GM18951 (cell line): ENCODE data around the gene RASSF7.

Experiments
- POLR2A ChIP-seq: IDR thresholded peaks from 4 replicates; pipeline ENCODE4 v1.6.1; 2011; ENCODE audit warnings: mild to moderate bottlenecking; ENCODE audit not compliant: insufficient read length, insufficient read depth; ENCODE audit errors: extremely low read depth
- in situ Hi-C: fragments of 300-500 bp; cut with MboI; formaldehyde crosslinking; loops from one replicate; pipeline ENCODE4 v1.12.0; 2022; ENCODE audit warnings: low sequenced_read_pairs, mixed read lengths, inconsistent platforms; ENCODE audit not compliant: unreplicated experiment

The RASSF7 gene

DNA sequence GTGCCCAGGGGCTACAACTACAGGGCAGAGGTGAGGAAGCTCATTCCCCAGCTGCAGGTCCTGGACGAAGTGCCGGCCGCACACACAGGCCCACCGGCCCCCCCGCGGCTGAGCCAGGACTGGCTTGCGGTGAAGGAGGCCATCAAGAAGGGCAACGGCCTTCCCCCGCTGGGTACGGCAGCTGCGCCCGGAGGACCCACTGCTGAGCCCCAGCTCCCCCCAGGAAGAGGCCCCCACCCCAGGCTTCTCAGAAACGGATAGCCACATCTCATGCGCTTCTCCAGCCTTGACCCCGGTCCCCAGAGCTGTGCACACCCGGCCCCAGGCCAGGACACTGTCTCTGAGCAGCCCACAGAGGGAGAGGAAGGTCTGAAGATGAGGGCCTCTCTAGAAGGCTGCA, 9.6 kb upstream of the RASSF7 start:
- in situ Hi-C loops: no loop called here
- no peak for TF ChIP-seq POLR2A

DNA sequence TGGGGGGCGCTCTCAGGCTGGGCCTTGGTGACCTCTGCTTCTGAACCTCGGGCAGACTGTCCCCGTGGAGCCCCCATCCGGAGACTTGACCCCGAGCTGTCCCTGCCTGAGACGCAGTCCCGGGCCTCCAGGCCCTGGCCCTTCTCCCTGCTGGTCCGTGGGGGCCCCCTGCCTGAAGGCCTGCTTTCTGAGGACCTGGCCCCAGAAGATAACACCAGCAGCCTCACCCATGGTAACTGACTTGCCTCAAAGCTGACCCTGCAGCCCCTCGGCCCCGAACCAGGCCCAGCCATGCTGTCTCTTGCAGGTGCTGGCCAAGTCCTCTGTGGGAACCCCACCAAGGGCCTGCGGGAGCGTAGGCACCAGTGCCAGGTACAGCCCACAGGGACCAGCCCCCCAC, 9.2 kb upstream of the RASSF7 start:
- in situ Hi-C loops: no loop called here
- TF ChIP-seq POLR2A: no peak

DNA sequence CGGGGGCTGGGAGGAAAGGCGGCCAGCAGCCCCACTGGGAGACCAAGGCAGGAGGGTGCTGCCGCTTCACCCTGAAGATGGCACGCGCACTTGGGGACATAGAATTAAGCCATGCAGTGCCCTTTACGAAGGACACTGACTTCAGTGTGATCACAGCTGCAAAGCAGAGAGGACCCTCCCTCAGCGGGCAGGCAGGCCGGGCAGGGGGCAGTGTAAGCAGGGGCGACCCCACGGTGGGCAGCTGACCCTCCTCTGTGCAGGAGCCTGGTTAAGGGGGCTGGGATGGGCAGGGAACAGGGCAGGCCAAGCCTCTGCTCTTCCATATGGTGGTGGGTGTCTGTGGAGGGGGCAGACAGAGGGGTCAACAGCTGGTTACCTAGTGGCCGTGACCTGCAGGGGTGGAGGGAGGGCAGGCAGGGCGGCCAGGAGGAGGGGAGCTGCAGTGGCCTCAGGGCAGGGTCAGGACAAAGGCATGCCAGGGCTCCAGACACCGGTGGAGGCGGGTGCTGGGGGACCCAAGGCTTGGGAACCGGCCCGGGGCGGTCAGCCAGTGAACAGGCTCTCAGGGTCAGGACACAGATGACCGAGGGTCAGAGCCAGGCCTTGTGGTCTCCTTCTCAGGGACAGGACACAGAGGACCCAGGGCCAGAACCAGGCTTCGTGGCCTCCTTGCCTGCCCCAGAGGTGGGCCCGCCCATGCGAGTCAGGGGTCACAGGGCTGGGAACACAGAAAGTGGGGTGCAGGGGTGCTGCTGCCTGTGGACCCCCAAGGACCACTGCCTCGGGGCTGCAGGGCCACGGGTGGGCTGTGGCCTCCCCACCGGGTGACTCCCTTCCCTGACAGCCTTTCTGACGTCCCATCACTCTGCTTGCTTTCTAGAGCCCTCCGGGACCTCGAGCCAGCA, 7.4 kb upstream of the RASSF7 start:
- in situ Hi-C loops: no loop called here

DNA sequence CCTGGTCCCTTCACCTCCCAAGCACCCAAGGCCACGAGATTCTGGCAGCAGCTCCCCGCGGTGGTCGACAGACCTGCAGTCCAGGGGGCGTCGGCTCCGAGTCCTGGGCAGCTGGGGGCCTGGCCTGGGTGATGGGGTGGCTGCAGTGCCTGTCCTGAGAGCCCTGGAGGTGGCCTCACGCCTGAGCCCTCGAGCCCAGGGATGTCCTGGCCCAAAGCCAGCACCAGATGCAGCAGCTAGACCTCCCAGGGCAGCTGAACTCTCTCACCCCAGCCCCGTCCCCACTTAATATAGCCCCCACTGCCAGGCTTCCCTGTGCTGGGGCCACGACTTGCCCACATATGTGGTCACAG, 6.8 kb upstream of the RASSF7 start:
- in situ Hi-C loops: no loop called here

More for the DNA sequence above, 7.4 kb upstream of the RASSF7 start:
- no peak for TF ChIP-seq POLR2A

DNA sequence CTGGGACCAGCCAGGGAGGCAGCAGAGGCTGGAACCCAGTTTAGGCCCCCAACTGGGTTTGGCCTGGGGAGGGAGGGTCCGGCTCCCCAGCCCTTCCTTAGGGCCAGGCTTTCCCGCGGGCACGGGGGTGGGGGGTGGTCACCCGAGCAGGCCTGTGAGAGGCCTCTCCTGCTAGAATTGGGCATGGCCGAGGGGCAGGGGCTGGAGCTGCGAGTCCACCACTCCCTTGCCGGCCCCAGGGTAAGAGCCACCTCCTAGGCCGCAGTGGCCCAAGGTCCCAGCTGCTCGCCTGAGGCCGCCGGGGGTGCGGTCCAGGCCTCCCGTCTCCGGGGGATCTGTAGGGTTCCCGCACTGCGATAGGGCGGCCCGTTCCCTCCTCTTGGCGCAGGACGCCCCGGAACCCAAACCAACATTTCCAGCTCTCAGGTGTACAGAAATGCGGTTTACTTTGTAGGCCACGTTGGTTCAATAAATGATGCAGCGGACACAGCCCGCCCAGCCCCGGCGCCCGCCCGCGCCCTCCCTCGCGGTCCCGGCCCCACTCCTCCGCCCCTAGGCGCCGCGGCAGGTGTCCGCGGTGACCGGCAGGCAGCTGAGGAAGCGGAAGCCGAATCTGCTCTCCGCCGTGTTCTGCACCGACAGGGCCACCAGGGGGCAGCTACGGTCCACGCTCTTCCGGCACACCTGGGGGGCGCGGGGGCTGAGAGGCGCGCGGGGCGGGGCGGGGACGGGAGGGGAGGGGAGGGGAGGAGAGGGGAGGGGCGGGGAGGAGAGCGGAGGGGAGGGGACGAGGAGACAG, 6.1 kb upstream of the RASSF7 start:
- TF ChIP-seq POLR2A: no peak
- in situ Hi-C loops: no loop called here

More for the DNA sequence above, 6.8 kb upstream of the RASSF7 start:
- no peak for TF ChIP-seq POLR2A

DNA sequence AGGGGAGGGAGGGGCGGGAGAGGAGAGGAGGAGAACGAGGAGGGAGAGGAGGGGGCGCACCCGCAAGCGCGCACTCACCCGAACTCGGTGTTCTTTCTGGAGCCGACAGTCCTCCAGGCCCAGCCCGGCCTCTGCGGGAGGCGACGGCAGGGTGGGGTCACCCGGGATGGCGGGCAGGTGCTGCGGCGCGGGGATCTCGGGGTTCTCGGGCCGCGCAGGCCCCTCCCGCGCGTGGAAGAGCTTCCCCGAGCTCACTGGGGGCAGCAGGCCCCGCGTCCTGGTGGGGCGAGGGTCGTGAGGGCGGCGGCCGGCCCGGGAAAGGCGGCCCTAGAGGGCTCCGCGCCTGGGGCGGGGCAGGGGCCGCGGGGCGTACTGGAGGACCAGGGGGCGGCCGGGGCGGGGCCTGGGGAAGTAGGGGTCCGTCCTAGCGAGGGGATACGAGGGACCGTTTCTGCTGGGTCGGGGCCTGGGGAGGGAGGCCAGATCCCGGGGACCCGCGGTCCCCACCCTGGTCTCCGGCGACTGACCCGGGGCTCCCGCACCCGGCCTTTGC, 5.5 kb upstream of the RASSF7 start:
- TF ChIP-seq POLR2A: no peak
- in situ Hi-C loops: no loop called here

DNA sequence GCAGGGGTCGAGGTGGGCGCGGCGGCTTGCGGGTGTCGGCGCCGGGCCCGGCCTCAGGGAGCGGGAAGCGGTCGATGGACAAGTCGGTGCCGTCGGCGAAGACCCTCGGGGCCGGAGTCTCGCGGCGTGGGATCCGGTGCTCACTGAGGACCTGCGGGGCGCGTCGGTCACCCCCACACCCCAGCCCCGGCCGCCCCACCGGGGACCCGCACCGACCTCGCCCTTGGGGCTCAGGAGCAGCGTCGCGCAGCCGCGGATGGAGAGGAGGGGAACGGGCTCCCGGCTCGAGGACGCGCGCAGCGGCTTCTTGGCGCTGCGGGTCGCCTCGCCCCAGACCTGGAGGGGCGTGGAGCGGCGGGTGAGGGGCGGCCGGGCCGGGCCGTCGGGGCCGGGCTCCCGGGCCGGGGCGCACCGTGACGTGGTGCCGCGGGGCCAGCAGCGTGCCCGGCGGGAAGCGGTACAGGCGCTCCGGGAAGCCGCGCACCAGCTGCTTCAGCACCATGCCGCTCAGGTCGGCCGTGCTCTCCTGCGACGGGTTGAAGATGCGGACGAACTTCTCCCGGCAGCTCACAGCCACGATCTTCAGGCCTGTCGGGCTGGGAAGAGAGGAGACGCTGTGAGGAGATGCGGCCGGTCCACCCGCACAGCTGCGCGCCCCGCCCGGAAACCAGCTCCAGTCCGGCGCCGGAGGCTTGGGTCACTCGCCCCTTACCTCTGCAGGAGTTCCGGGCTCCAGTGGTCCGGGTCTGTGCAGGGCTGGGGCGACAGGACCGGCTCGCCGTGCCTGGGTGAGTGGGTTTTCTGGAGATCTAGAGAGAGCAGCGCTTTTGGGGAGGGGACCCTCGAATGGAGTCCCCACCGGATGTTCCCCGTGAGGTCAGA, 4.7 kb upstream of the RASSF7 start:
- in situ Hi-C loops: no loop called here
- TF ChIP-seq POLR2A: no peak

DNA sequence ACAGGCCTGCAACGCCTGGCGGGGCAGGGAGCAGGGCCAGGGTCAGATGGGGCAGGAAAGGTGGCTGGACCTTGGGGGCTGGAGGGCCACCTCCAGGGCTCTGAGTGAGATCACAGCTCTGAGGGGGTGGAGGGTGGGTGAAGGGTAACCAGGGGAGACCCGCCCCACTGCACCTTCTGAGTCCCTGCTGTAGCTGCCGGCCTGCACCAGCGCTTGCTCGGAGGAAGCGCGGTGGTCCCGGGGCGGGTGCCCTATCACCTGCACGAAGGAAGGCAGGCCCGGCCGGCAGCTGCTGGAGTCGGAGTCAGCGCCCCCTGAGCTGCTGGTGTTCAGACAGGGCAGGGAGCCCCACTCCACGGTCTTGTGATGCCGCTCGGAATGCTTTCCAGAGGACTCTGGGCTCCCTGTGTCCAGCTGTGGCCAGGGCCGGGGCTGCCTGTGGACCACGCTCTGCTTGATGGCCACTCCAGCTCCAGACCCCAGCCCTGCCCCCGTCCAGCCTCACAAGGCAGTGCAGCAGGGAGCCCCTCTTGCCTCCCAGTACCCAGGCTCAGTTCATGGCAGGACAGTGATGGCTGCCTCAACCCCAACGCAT, 4.0 kb upstream of the RASSF7 start:
- in situ Hi-C loops: no loop called here

DNA sequence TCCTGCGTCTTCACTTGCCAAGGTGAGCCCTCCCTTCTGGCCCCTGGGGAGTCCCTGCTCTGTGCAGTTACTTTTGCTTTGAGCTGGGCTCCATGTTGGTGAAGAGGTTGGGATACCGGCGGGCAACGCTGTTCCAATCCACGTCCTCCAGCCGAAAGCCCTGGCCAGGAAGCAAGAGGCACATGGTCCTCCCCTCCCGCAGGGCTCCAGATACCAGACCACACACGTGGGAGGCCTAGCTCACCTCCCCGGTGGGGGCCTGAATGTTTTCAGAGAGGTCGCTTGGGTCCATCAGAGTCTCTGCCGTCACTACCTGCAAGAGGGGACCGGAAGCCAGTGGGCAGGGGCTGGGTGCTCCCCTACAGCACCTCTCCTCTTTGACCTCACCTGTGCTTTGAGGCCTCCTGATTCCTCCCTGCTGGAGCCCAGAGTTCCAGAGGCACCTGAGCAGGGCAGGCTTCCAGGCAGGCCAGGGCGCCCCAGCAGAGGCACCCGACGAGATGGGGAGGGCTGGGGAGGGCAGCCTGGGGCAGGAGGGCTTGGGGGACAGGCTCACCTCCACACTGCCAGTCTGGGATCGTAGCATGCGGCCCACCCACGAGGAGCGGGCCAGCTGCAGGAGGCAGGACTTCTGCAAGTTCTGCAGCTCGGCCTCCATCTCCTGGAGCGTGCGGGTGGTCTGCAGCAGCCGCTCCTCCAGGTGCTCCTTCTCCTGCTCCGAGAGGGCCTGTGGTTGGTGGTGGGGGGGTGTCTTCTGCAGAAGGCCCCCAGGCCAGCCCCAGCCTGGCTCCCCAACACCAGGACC, 3.2 kb upstream of the RASSF7 start:
- in situ Hi-C loops: no loop called here
- TF ChIP-seq POLR2A: no peak

More for the DNA sequence above, 4.0 kb upstream of the RASSF7 start:
- no peak for TF ChIP-seq POLR2A

DNA sequence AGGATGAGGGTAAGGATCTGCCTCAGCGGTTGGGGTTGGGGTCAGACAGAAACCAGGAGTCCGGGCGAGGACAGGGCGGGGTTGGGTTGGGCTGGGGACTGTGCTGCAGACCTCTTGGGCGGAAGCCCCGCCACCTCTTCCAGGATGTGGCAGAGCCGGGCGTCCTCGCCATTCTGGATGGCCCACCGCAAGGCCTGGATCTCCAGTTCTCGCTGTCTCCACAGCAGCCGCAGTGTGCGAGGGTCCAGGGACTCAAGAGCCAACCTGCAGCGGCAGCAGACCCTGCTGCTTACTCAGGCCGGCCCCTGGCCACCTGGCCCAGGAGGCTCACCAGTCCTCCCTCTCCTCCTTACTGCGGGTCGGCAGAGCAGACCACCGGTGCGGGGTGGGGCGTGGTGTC, 2.3 kb upstream of the RASSF7 start:
- in situ Hi-C loops: no loop called here
- TF ChIP-seq POLR2A: no peak

DNA sequence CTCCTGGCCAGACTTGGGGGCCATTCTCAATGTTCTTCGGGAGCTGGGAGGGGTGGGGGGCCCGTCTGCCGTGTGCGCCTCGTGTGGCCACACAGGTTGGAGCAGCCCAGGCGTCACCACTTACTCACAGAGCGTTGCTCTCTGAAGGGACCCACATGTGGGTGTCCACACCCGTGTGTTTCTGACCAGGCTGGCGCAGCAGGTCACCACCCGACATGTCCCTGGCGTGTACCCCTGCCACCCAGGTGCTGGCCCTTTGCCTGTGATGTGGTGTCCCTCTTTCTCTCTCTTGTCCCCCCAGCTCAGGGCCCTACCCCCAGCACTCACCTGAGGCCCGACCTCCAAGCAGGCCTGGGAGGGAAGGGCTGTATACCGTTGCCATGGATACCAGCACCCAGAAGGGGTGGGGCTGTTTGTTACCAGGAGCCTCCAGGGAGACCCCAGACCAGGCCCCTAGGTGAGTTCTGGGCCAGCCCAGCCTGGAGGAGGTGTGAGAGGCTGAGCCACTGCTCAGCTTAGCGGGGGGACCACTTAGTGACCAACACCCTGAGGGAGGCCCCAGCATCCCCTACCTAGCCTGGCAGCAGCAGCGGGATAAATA, 1.6 kb upstream of the RASSF7 start:
- in situ Hi-C loops: no loop called here
- no peak for TF ChIP-seq POLR2A
